NCI-H345 treated with DMSO at 0.1 percent for 48 hours (cell line): Measurements from ENCODE around the gene TSTD1.
"Not testable (repeated sequence)": the region's sequence is repeated elsewhere in the genome, so short reads cannot be mapped to it uniquely, and the experiment has no call there.

ENCODE experiments used
- DNase-seq: peaks from one replicate; lab custom pipeline; 2025; ENCODE audit not compliant: unreplicated experiment; lab: John Stamatoyannopoulos, UW

Gene TSTD1

DNA sequence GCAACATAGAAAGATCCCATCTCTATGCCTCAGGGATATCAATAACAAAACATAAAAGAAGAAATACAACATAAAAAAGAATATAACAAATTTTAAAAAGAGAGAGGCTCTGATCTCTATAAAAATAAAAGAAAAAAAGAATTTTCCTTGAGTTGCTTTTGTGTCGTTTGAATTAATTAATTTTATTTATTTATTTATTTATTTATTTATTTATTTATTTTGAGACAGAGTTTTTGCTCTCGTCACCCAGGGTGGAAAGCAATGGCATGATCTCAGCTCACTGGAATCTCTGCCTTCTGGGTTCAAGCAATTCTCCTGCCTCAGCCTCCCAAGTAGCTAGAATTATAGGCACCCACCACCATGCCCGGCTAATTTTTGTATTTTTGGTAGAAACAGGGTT is 26.3 kb downstream of the TSTD1 start:
- DNase-seq, result no peak

GRCh38 chr1:161009602-161010211 is 29.1 kb downstream of the TSTD1 start:
- no peak for DNase-seq

DNA sequence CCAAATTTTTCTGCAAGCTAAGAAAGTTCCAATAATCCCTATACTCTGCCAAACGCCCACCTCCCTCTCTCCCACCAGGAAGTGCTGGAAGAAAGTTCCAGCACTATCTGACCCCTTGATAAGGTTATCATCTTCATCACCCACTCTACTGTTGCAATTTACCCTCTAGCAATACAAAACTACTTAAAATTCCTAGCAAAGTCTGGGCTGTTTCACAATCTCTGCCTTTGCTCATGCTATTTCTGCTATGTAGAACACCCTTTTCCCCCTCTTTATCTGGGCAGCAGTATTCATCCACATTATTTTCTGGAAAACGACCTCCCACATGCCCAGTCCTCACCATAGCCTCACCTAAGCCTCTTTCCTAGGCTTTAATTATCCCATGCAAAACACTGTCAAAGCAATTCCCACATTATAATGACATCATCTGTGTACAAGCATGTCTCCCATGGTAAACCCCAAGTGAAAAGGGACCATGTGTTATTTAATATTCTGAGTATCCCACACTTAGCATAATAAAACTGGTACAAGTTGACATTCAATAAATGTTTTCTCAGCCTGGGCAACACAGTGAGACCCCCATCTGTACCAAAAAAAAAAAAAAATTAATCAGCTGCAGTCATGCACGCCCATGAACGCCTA is 29.8 kb downstream of the TSTD1 start:
- DNase-seq, result no peak

DNA sequence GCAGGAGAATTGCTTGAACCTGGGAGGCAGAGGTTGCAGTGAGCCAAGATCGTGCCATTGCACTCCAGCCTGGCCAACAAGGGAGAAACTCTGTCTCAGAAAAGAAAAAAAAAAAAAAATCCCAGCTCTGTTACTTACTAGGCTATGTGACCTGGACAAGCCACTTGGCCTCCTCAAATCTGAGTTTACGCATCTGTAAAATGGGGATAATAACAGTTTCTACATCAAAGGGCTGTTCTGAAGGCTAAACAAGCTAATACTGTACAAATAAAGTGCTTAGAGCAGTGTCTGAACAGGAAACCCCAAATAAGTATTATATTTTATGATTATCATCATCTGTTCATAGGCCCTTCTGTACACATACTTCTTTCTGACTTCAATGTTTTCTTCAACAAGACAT is 31.4 kb downstream of the TSTD1 start:
- DNase-seq, result no peak

- DNase-seq, result no peak
These were observed 32.2 kb downstream of the TSTD1 start for GRCh38 chr1:161006563-161006962.

DNA sequence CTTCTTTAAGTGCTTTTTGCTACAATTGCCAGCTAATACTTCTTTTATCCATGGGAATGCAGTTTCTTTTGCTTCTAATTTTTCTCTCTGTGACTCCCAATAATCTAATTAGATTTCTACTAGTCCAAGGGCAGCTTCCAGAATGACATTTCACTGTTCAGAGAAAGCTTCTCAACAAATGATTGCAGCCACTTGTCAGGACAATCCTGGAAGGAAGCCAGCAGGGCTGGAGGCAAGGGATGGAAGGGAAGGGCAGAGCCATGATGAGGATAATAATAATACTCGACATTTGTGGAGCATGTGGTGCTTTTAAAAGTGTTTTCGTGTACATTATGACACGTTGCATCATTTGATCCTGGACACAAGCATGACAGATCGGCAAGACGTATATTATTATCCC is 37.2 kb downstream of the TSTD1 start:
- DNase-seq, result peak; percentile 16

DNA sequence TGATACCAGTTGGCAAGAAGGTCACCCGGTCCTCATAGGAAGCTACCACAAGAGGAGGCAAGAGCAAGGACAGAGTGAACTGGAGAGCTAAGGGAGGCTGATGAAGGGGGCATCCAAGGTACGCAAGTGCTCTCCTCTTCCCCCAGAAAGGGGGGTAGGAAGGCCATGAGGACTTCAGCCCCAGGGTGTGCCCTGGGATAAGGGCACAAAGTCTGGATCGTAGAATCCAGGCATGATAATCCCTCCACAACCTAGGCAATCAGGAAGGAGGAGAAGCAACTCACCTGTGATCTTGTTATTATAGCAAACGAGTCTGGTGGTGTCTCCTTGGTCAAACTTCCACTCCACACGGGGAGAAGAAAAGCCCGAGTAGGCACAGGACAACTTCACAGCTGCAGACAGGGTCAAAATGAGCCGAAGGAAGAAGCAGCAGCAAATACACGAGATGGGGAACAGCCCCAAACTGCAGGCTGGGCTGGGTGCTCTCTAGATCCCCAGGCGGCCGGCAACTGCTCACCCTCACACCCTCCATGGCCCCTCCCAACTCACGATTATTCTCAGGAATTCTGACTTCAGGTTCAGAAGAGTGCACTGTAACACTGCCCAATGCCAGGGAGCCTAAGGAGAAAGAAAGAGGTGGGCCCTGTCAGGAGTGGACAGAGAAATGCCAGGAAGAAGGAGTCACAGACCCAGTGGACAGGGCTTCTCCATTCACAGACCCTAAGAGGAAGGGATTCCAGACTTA is 37.9 kb downstream of the TSTD1 start:
- no peak for DNase-seq

- no peak for DNase-seq
These were observed 39.4 kb downstream of the TSTD1 start for GRCh38 chr1:160999376-160999775.

DNA sequence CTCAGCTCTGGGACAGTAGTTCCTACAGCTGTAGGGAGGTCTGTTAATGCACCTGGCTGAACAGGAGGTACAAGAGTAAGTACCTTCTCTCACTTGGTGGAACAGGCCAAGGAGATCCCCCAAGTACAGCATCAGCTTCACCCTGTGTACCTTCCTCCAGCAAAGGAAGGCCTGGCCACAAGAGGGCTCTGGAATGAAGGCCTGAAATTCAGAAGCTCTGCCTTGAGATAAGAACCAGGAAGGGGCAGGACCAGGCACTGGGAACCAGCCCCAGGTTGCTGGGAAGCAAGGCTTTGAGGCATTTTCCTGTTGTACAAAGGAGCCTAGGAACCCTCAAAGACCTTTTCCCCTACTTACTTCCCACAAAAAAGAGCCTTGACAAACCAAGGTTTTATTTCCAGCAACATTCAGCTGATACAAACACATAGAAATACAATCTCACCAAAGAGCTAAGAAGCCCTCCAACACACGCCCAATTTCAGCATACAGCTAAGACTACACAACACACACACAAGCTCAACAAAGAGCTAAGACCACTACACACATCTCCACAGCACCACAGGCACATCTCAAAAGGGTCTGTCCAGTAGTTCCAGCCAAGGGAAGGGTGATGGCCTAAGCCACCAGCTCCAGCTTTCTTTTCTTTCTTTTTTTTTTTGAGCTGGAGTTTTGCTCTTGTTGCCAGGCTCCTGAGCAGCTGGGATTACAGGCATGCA is 41.3 kb downstream of the TSTD1 start:
- DNase-seq, result no peak

DNA sequence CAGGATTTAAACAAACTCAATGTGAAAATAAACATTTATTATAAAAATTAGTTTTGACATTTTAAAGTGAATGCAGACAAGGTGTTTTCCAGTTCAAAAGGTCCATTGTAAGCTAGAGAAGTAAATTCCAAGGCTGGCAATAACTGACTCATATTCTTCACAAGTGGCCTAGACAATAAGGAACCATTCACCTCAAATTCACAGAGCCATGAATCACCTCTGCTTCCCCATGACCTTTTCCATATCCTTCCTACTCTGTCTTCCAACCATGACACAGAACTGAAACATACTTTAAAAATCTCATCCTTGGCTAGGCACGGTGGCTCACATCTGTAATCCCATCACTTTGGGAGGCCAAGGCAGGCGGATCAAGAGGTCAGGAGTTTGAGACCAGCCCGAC is 42.6 kb downstream of the TSTD1 start:
- no peak for DNase-seq

GRCh38 chr1:160993544-160994193 is 45.1 kb downstream of the TSTD1 start:
- no peak for DNase-seq

- DNase-seq, result not testable (repeated sequence)
These were observed 46.7 kb downstream of the TSTD1 start for GRCh38 chr1:160992036-160992435.
